Measurements from ENCODE around the gene ROCK2. TPM values are rescaled to one million over a fixed set of nuclear protein-coding genes. Genes with fewer than 3 reads are reported as not detected.

The ROCK2 gene
- total and polyA plus RNA-seq, 2 of the 8 experiments (the other 6 are each of a cell fraction or from before 2014, with no cell fraction given), result 2.7 to 29.0 TPM

- Histone ChIP-seq H2AK5ac (ENCODE audit: low read depth, low read length) (no peak overlapping the region), H3K14ac (ENCODE audit: insufficient read length) (no peak overlapping the region), H2BK15ac (ENCODE audit: low read length) (no peak overlapping the region), H3K4ac (replicated peaks; ENCODE audit: insufficient read length, low read depth, low read length) (no peak overlapping the region), H3K4me2 (ENCODE audit: insufficient read depth in 1 of 2, low read depth in 2 of 2, low read length in 2 of 2) (no peak overlapping the region), H4K20me1 (replicated peaks in 1 of 2; ENCODE audit: control insufficient read depth in 1 of 2, insufficient read depth in 2 of 2, low read length in 2 of 2) (peaks cover 2% of the 10 kb centered on the region in 2 experiments), H3K79me2 (ENCODE audit: control insufficient read depth in 1 of 2, insufficient read depth in 2 of 2, low read length in 2 of 2) (peaks cover 0 to 90% of the 10 kb centered on the region in 2 experiments; a peak in 2 of 4 replicates), H3K79me1 (ENCODE audit: low read depth, low read length) (no peaks in the 10 kb centered on the region), H3K27ac (ENCODE audit: low read depth, low read length) (no peak overlapping the region), H2BK12ac (ENCODE audit: low read depth, low read length) (no peak overlapping the region), H3K27me3 (replicated peaks in 1 of 4; ENCODE audit: control insufficient read depth in 3 of 4, extremely low read depth in 1 of 4, insufficient read depth in 3 of 4, low read length in 3 of 4) (no peaks in the 10 kb centered on the region), H3K4me1 (replicated peaks in 1 of 4; ENCODE audit: control insufficient read depth in 3 of 4, insufficient read depth in 4 of 4, low read length in 3 of 4) (no peaks in the 10 kb centered on the region), H3K4me3 (ENCODE audit: extremely low read depth in 1 of 4, insufficient read depth in 2 of 4, low read depth in 3 of 4, low read length in 4 of 4) (no peak overlapping the region), H3K36me3 (ENCODE audit: control insufficient read depth in 2 of 4, insufficient read depth in 4 of 4, low read length in 3 of 4) (no peaks in the 10 kb centered on the region; a peak in 1 of 8 replicates), H3K9ac (replicated peaks in 1 of 4; ENCODE audit: extremely low read depth in 1 of 4, low read depth in 3 of 4, low read length in 3 of 4) (no peak overlapping the region), H2BK20ac (ENCODE audit: low read length) (no peak overlapping the region), H4K91ac (replicated peaks; ENCODE audit: insufficient read length, low read length) (no peak overlapping the region), H3K23me2 (ENCODE audit: low read depth, low read length) (no peaks in the 10 kb centered on the region; the same call in 1 of the 2 replicates), H3K56ac (replicated peaks; ENCODE audit: insufficient read length, low read depth, low read length) (no peak overlapping the region), H3K9me3 (ENCODE audit: insufficient read depth in 2 of 2, low read depth in 1 of 2, low read length in 1 of 2) (no peaks in the 10 kb centered on the region; a peak in 1 of 4 replicates), H2AFZ (ENCODE audit: low read length) (no peak overlapping the region), H4K8ac (ENCODE audit: extremely low read depth, insufficient read depth, low read length) (no peak overlapping the region), H4K5ac (ENCODE audit: insufficient read length, low read depth, low read length) (no peak overlapping the region), H3K23ac (ENCODE audit: insufficient read length) (no peak overlapping the region), H2BK120ac (replicated peaks; ENCODE audit: low read depth, low read length) (no peak overlapping the region), H3K18ac (ENCODE audit: extremely low read depth, low read length) (no peak overlapping the region), H2BK5ac (ENCODE audit: low read depth, low read length) (no peak overlapping the region)
- FAIRE-seq (no peak), DNase-seq (ENCODE audit: low read depth in 1 of 2, low spot score in 2 of 2) (no peak)
- no peak for TF ChIP-seq BACH1 (IDR thresholded peaks at IDR 0.05; ENCODE audit: low read length)
- no peak for TF ChIP-seq SP1 (IDR thresholded peaks at IDR 0.05; ENCODE audit: low read depth, low read length)
- TF ChIP-seq SIN3A (conservative IDR thresholded peaks at IDR 0.05 in 1 of 2, IDR thresholded peaks at IDR 0.05 in 1 of 2; ENCODE audit: low read depth in 1 of 2, low read length in 2 of 2), result no peak
- no peak for TF ChIP-seq TEAD4 (IDR thresholded peaks at IDR 0.05; ENCODE audit: low read depth, low read length)
- no peak for TF ChIP-seq NANOG (IDR thresholded peaks at IDR 0.05; ENCODE audit: insufficient read depth, low read depth, low read length, poor library complexity, severe bottlenecking)
- TF ChIP-seq RFX5 (IDR thresholded peaks at IDR 0.05; ENCODE audit: borderline replicate concordance, low read depth, low read length), result no peak
- no peak for TF ChIP-seq JUND (IDR thresholded peaks at IDR 0.05; ENCODE audit: low read length)
- no peak for TF ChIP-seq USF2 (IDR thresholded peaks at IDR 0.05; ENCODE audit: low read length)
- TF ChIP-seq KDM4A (IDR thresholded peaks at IDR 0.05; ENCODE audit: low read depth, low read length, severe bottlenecking), result no peak
- no peak for TF ChIP-seq CBX8 (IDR thresholded peaks at IDR 0.05; ENCODE audit: borderline replicate concordance, low read depth, low read length)
- no peak for TF ChIP-seq YY1 (IDR thresholded peaks at IDR 0.05; ENCODE audit: low read depth, low read length)
- TF ChIP-seq SP4 (IDR thresholded peaks at IDR 0.05; ENCODE audit: low read length), result no peak
- no peak for TF ChIP-seq SP2 (IDR thresholded peaks at IDR 0.05; ENCODE audit: low read length)
- ChIA-PET POLR2A (ENCODE audit: partially characterized antibody) (no interaction called here), CTCF (ENCODE audit: partially characterized antibody) (no interaction called here)
- 96% methylated on average over 1 of the region's 1 CpG; no CpG with 5 or more reads in 1 of the 2 experiments for WGBS, 2 experiments (ENCODE audit: extremely low coverage in 1 of 2, insufficient coverage in 1 of 2, insufficient read length in 1 of 2, insufficient replicate concordance in 2 of 2, low coverage in 1 of 2, low lambda C conversion rate in 2 of 2, missing lambda C conversion rate in 1 of 2)
Measured at GRCh38 chr2:11332596-11332995, 11.8 kb downstream of the ROCK2 start.

Measured in H1 (cell line).